Trophoblast cell (in vitro differentiated cells and primary cell): ENCODE results near the gene FBN1.

Experiments used
- DNase-seq, 2 donors: peaks; one replicate each; pipeline ENCODE4 v3.0.0-alpha.2; 2016
- H2AFZ ChIP-seq: 2 replicates; pipeline ENCODE4 v1.6.1; 2013; ENCODE audit warnings: low read length, moderate library complexity, mild to moderate bottlenecking; ENCODE audit not compliant: insufficient read depth, poor library complexity
- H2AK5ac ChIP-seq: 2 replicates; pipeline ENCODE4 v1.6.1; 2013; ENCODE audit warnings: mild to moderate bottlenecking, low read length
- H2BK120ac ChIP-seq: 2 replicates; pipeline ENCODE4 v1.6.1; 2013; ENCODE audit warnings: low read length, mild to moderate bottlenecking, moderate library complexity; ENCODE audit not compliant: insufficient read depth, poor library complexity
- H2BK12ac ChIP-seq: 2 replicates; pipeline ENCODE4 v1.6.1; 2013; ENCODE audit warnings: mild to moderate bottlenecking, low read length, moderate library complexity
- H2BK5ac ChIP-seq: 2 replicates; pipeline ENCODE4 v1.6.1; 2013; ENCODE audit warnings: low read length, low read depth, moderate library complexity, mild to moderate bottlenecking; ENCODE audit not compliant: poor library complexity
- H3K14ac ChIP-seq: 2 replicates; pipeline ENCODE4 v1.6.1; 2013; ENCODE audit warnings: mild to moderate bottlenecking, low read length
- H3K18ac ChIP-seq: 2 replicates; pipeline ENCODE4 v1.6.1; 2013; ENCODE audit warnings: mild to moderate bottlenecking, low read length
- H3K23ac ChIP-seq: 2 replicates; pipeline ENCODE4 v1.6.1; 2013; ENCODE audit warnings: low read length
- H3K27ac ChIP-seq: 2 replicates; pipeline ENCODE4 v1.5.1; 2013; ENCODE audit warnings: low read depth, mild to moderate bottlenecking, inconsistent platforms, low read length, moderate library complexity
- H3K27me3 ChIP-seq: 2 replicates; pipeline ENCODE4 v1.6.1; 2013; ENCODE audit warnings: inconsistent platforms, mild to moderate bottlenecking, low read length, moderate library complexity; ENCODE audit not compliant: insufficient read depth
- H3K36me3 ChIP-seq, 2 experiments: 1 replicate in 1 of 2; 2 replicates in 1 of 2; pipeline ENCODE4 v1.6.1; 2013; ENCODE audit warnings: low read length in 2 of 2, mild to moderate bottlenecking in 2 of 2, moderate library complexity in 1 of 2; ENCODE audit not compliant: insufficient read depth in 2 of 2, control insufficient read depth in 1 of 2
- H3K4ac ChIP-seq: 2 replicates; pipeline ENCODE4 v1.6.1; 2013; ENCODE audit warnings: low read depth, mild to moderate bottlenecking, low read length, moderate library complexity
- H3K4me1 ChIP-seq, 2 experiments: 1 replicate in 1 of 2; 2 replicates in 1 of 2; pipeline ENCODE4 v1.6.1; 2013; ENCODE audit warnings: low read length in 2 of 2, mild to moderate bottlenecking in 2 of 2, moderate library complexity in 1 of 2; ENCODE audit not compliant: insufficient read depth in 2 of 2, control insufficient read depth in 1 of 2
- H3K4me2 ChIP-seq: 2 replicates; pipeline ENCODE4 v1.6.1; 2013; ENCODE audit warnings: inconsistent platforms, mild to moderate bottlenecking, low read length, moderate library complexity
- H3K4me3 ChIP-seq: 2 replicates; pipeline ENCODE4 v1.5.1; 2013; ENCODE audit warnings: mild to moderate bottlenecking, low read depth, low read length, inconsistent platforms
- H3K79me1 ChIP-seq: one replicate; pipeline ENCODE4 v1.6.1; 2013; ENCODE audit warnings: low read length
- H3K79me2 ChIP-seq: 2 replicates; pipeline ENCODE4 v1.6.1; 2013; ENCODE audit warnings: low read length, mild to moderate bottlenecking; ENCODE audit not compliant: control insufficient read depth, insufficient read depth, poor library complexity
- H3K9ac ChIP-seq: 2 replicates; pipeline ENCODE4 v1.6.1; 2013; ENCODE audit warnings: mild to moderate bottlenecking, low read length
- H3K9me3 ChIP-seq: 2 replicates; pipeline ENCODE4 v1.6.1; 2013; ENCODE audit warnings: low read depth, mild to moderate bottlenecking, control low read depth, inconsistent platforms, low read length; ENCODE audit not compliant: insufficient read depth
- H4K12ac ChIP-seq: 2 replicates; pipeline ENCODE4 v1.6.1; 2013; ENCODE audit warnings: low read depth, mild to moderate bottlenecking, low read length, moderate library complexity
- H4K8ac ChIP-seq: 2 replicates; pipeline ENCODE4 v1.6.1; 2013; ENCODE audit warnings: low read depth, mild to moderate bottlenecking, low read length, moderate library complexity
- H4K91ac ChIP-seq: one replicate; pipeline ENCODE4 v1.6.1; 2013; ENCODE audit warnings: low read depth, mild to moderate bottlenecking, low read length, moderate library complexity
- WGBS: extraction: QIAGEN DNeasy Blood & Tissue Kit; methylation state at CpG from one replicate; pipeline ENCODE4 v1.1.7; 2013; ENCODE audit warnings: missing lambda C conversion rate; ENCODE audit not compliant: insufficient read length, insufficient coverage; ENCODE audit errors: extremely low coverage; 5-methylcytosine and 5-hydroxymethylcytosine counted together

Gene FBN1

DNA sequence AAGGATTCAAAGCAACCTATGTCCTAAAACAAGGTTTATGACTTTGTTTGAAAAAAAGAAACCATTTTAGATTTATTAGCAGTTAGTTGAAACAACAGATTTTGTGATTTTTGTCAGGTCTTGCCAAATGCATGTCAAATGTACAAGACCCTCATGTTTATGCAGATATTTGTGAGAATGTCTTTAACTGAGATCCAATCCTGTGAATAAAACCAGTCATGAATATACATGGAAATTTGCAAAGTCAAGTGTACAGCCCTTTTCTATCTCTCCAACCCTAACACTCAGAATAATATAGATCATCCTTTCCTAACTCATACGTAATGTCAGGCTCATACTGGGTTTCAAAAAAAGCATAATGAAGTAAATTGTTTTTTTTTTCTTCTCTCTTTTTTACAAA, 237.9 kb downstream of the FBN1 start:
- Histone ChIP-seq H3K79me1 (peaks cover 3% of the 10 kb centered on the region), H2BK120ac (no peak overlapping the region), H3K36me3 (no peaks in the 10 kb centered on the region), H3K9ac (no peak overlapping the region), H3K27me3 (no peaks in the 10 kb centered on the region), H4K91ac (no peak overlapping the region), H3K14ac (no peak overlapping the region), H3K4ac (no peak overlapping the region), H3K18ac (no peak overlapping the region), H3K4me2 (no peak overlapping the region), H3K9me3 (no peaks in the 10 kb centered on the region), H3K4me3 (no peak overlapping the region), H2BK12ac (no peak overlapping the region), H2AFZ (no peak overlapping the region), H3K4me1 (peaks cover 4 to 9% of the 10 kb centered on the region in 2 experiments), H3K27ac (no peak overlapping the region), H2BK5ac (no peak overlapping the region), H2AK5ac (no peak overlapping the region), H4K12ac (no peak overlapping the region), H3K79me2 (no peaks in the 10 kb centered on the region), H3K23ac (no peak overlapping the region), H4K8ac (no peak overlapping the region)
- DNase-seq = no peak
- WGBS = no CpG with 5 or more reads among the region's 1 CpG

DNA sequence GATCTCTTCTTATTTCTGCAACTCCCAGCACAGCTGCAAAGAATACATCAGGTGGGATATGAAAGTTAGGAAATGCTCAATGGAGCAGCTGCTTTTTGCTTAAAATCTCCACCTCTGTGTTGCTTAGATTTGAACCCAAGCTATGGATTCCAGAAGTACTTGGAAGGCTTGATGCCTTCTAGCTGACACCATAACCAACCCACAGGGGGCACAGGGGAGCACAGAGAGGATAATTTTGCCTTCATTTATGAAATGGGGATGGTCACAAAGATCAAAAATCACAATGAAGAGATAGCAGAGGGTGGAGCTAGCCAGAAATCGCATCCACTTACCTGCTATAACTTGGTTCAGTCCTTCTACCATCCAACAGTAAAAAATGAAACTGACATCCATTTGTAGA, 238.6 kb downstream of the FBN1 start:
- no peak overlapping the region for H2BK5ac ChIP-seq
- H3K79me2 ChIP-seq = no peaks in the 10 kb centered on the region
- H2AFZ ChIP-seq = no peak overlapping the region
- no peak overlapping the region for H2AK5ac ChIP-seq
- no peak overlapping the region for H3K14ac ChIP-seq
- H4K12ac ChIP-seq = no peak overlapping the region
- no peak overlapping the region for H4K8ac ChIP-seq
- H3K4me1 ChIP-seq = peaks cover under 1 to 3% of the 10 kb centered on the region in 2 experiments
- no peak overlapping the region for H4K91ac ChIP-seq
- H3K18ac ChIP-seq = no peak overlapping the region
- H2BK12ac ChIP-seq = no peak overlapping the region
- H3K9ac ChIP-seq = no peak overlapping the region
- H3K36me3 ChIP-seq = no peaks in the 10 kb centered on the region
- peaks cover 2% of the 10 kb centered on the region for H3K79me1 ChIP-seq
- H3K4me3 ChIP-seq = no peak overlapping the region
- no peaks in the 10 kb centered on the region for H3K9me3 ChIP-seq
- H3K4ac ChIP-seq = no peak overlapping the region
- DNase-seq = peak in 1 of 2 donors; percentile 20
- H3K4me2 ChIP-seq = no peak overlapping the region
- H3K27me3 ChIP-seq = no peaks in the 10 kb centered on the region
- WGBS = no CpG with 5 or more reads among the region's 1 CpG
- H3K27ac ChIP-seq = no peak overlapping the region
- H2BK120ac ChIP-seq = no peak overlapping the region
- no peak overlapping the region for H3K23ac ChIP-seq

DNA sequence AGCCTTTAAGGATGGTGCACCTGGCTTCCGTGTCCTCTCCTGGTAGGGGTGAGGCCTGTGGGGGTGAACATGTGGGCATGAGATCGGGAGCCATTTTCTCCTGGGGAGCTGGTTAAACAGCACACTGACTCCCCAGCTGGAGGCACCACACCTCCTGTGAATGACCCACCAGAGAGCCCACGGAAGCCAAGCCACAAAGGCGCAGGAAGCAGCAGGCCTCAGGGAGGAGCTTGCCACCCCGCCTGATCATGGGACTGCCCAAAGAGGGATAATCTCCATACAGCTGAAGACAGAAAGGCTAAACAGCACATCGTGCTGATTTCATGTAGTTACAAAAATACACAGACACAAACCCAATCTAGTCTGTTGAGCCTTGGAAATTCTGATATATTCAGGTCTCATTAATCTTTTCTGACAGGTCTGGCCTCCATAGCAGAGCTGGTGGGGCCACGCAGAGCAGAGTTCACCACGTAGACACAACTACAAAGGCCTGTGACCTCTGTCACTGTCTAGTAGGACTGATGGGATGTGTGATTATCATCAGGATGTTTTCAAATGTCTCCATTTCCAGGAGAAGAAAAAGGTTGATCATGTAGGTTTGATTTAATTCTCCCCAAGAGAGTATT, 239.1 kb downstream of the FBN1 start:
- H3K4ac ChIP-seq = no peak overlapping the region
- H3K18ac ChIP-seq = no peak overlapping the region
- H2BK12ac ChIP-seq = no peak overlapping the region
- no peak overlapping the region for H4K12ac ChIP-seq
- H3K4me1 ChIP-seq = peaks cover 0 to 1% of the 10 kb centered on the region in 2 experiments
- H3K9me3 ChIP-seq = no peaks in the 10 kb centered on the region
- H4K91ac ChIP-seq = no peak overlapping the region
- H2AFZ ChIP-seq = no peak overlapping the region
- H2AK5ac ChIP-seq = no peak overlapping the region
- H3K23ac ChIP-seq = no peak overlapping the region
- H3K79me1 ChIP-seq = no peaks in the 10 kb centered on the region
- H4K8ac ChIP-seq = no peak overlapping the region
- no peaks in the 10 kb centered on the region for H3K36me3 ChIP-seq
- H3K27me3 ChIP-seq = no peaks in the 10 kb centered on the region
- no peaks in the 10 kb centered on the region for H3K79me2 ChIP-seq
- no peak overlapping the region for H3K9ac ChIP-seq
- WGBS = no CpG with 5 or more reads among the region's 8 CpGs
- no peak overlapping the region for H3K4me3 ChIP-seq
- DNase-seq = no peak
- H3K27ac ChIP-seq = no peak overlapping the region
- no peak overlapping the region for H2BK5ac ChIP-seq
- H3K14ac ChIP-seq = no peak overlapping the region
- no peak overlapping the region for H3K4me2 ChIP-seq
- H2BK120ac ChIP-seq = no peak overlapping the region

DNA sequence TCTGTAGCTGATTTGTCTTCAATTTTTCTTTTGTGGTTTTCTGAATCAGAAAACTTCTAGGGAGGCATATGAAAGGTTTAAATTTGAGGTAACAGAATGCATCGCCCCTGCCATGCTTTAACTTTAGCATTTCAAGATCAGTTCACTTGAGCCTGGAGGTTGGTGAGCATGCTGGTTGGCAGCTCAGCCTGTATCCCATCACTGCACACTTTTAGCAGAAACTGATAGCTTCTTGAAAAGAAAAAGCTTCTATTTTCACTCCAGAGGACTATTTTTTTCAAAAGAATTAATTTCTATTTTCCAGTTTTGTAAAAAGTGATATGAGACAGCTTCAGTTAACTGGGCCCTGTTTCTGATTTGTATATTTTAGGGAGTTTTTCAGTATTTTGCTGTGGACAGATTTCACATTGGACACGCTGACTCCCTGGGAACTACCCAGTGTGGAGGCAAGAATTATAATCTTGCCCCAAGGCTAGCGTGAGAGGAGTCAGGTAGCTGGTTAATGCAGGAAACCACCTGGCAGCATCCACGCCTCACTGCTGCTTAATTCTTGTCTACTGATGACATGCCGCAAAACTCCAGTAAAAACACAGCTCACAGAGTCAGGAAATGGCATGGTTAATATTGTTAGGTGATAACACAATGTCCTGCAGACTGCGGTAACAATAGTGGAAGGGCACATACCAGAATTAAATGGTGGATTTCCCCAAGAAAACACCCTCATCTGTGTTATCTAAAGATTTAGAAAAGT, 242.9 kb downstream of the FBN1 start:
- H3K18ac ChIP-seq = no peak overlapping the region
- no peak overlapping the region for H3K4me2 ChIP-seq
- no peaks in the 10 kb centered on the region for H3K36me3 ChIP-seq
- H4K8ac ChIP-seq = no peak overlapping the region
- H3K27me3 ChIP-seq = no peaks in the 10 kb centered on the region
- peak; percentile 53 to 54 for DNase-seq
- no peak overlapping the region for H3K4ac ChIP-seq
- H2AK5ac ChIP-seq = no peak overlapping the region
- no peaks in the 10 kb centered on the region for H3K79me1 ChIP-seq
- H4K91ac ChIP-seq = no peak overlapping the region
- H3K4me3 ChIP-seq = no peak overlapping the region
- H3K27ac ChIP-seq = no peak overlapping the region
- no peak overlapping the region for H2BK12ac ChIP-seq
- H2BK120ac ChIP-seq = no peak overlapping the region
- peaks cover 0 to 1% of the 10 kb centered on the region in 2 experiments for H3K4me1 ChIP-seq
- no peaks in the 10 kb centered on the region for H3K79me2 ChIP-seq
- no peak overlapping the region for H2AFZ ChIP-seq
- H3K14ac ChIP-seq = no peak overlapping the region
- no peak overlapping the region for H4K12ac ChIP-seq
- no peak overlapping the region for H3K9ac ChIP-seq
- no peak overlapping the region for H3K23ac ChIP-seq
- H3K9me3 ChIP-seq = no peaks in the 10 kb centered on the region
- H2BK5ac ChIP-seq = no peak overlapping the region
- WGBS = no CpG with 5 or more reads among the region's 6 CpGs
